Gastroesophageal sphincter (tissue), 4 donors: ENCODE results near the gene TTC3. TPM values are rescaled to one million over a fixed set of nuclear protein-coding genes. Genes with fewer than 3 reads are reported as not detected.

Experiments used
- ATAC-seq: fragments of 150-250 bp; one replicate; pipeline ENCODE4 v1.9.1; 2016; ENCODE audit warnings: mild to moderate bottlenecking, moderate library complexity
- H3K27ac ChIP-seq, 4 donors: fragments of 200-600 bp; sonication (generic) in 3 of 4; 1 replicate in 3 of 4; 2 replicates in 1 of 4; pipeline ENCODE4 v1.5.1; 2016 to 2019
- H3K27me3 ChIP-seq: fragments of 200-600 bp; sonication (generic); one replicate; pipeline ENCODE4 v1.5.1; 2019
- H3K36me3 ChIP-seq, 2 donors: fragments of 200-600 bp; sonication (generic); one replicate each; pipeline ENCODE4 v1.5.1; 2019; ENCODE audit warnings: control low read depth in 1 of 2
- H3K4me1 ChIP-seq, 3 donors: fragments of 200-600 bp; sonication (generic); 1 replicate in 2 of 3; 2 replicates in 1 of 3; pipeline ENCODE4 v1.5.1; 2016 to 2019; ENCODE audit warnings: control low read depth in 2 of 3
- H3K4me3 ChIP-seq, 2 donors: fragments of 200-600 bp; sonication (generic); one replicate each; pipeline ENCODE4 v1.5.1; 2019; ENCODE audit warnings: mild to moderate bottlenecking in 1 of 2, moderate library complexity in 1 of 2
- H3K9me3 ChIP-seq, 3 donors: fragments of 200-600 bp; sonication (generic); one replicate each; pipeline ENCODE4 v1.5.1; 2017 to 2019; ENCODE audit warnings: control low read depth in 2 of 3
- CTCF ChIP-seq, 4 experiments: fragments of 200-600 bp in 2 of 4; fragments of 450-650 bp in 2 of 4; sonication (generic) in 1 of 4; IDR thresholded peaks; one replicate each; pipeline ENCODE4 v1.5.1; 2017 to 2019; ENCODE audit warnings: antibody characterized with exemption in 4 of 4, mild to moderate bottlenecking in 2 of 4, moderate library complexity in 2 of 4
- EP300 ChIP-seq: sonication (generic); formaldehyde crosslinking; IDR thresholded peaks from one replicate; pipeline ENCODE4 v1.6.1; 2017; ENCODE audit warnings: antibody characterized with exemption, mild to moderate bottlenecking
- POLR2A ChIP-seq, 2 donors: fragments of 450-650 bp; IDR thresholded peaks; one replicate each; pipeline ENCODE4 v1.6.1; 2017; ENCODE audit warnings: antibody characterized with exemption in 2 of 2, mild to moderate bottlenecking in 2 of 2, moderate library complexity in 1 of 2
- POLR2AphosphoS5 ChIP-seq: sonication (generic); formaldehyde crosslinking; IDR thresholded peaks from one replicate; pipeline ENCODE4 v1.6.1; 2017; ENCODE audit warnings: antibody characterized with exemption
- WGBS, 2 donors: methylation state at CpG; one replicate each; pipeline ENCODE4 v1.1.5; 2018; ENCODE audit warnings: low coverage in 1 of 2; 5-methylcytosine and 5-hydroxymethylcytosine counted together
- total RNA-seq, 4 donors: library from RNA; depleted of rRNA; stranded (reverse); fragments of >200 nt; gene quantifications; one replicate each; pipeline ENCODE4 v1.1.0, GENCODE V29; 2016

The TTC3 gene
- total RNA-seq, 4 donors from 2014 or later: 85.1 to 157 (median 127) TPM

GRCh38 chr21:37159053-37159776 lies 86.2 kb downstream of the TTC3 start:
- no peak for TF ChIP-seq POLR2A (IDR thresholded peaks at IDR 0.05)
- TF ChIP-seq POLR2AphosphoS5: peak; percentile 11
- TF ChIP-seq EP300: no peak
- H3K36me3 ChIP-seq: peaks cover 0 to 63% of the 10 kb centered on the region in 2 donors
- no peak for ATAC-seq
- peaks cover 0 to 30% (median 0%) of the 10 kb centered on the region in 3 donors for H3K4me1 ChIP-seq
- H3K9me3 ChIP-seq: no peaks in the 10 kb centered on the region
- WGBS, 2 donors: 53 to 62% methylated on average over 8 of the region's 8 CpGs
- H3K27ac ChIP-seq: peak overlapping the region in 2 of 4 donors; percentile 15 to 50
- no peaks in the 10 kb centered on the region for H3K27me3 ChIP-seq
- no peak overlapping the region for H3K4me3 ChIP-seq

GRCh38 chr21:37159949-37160348 lies 86.9 kb downstream of the TTC3 start:
- Histone ChIP-seq H3K27ac (peak overlapping the region in 2 of 4 donors; percentile 15 to 50), H3K4me1 (peaks cover 0 to 27% (median 0%) of the 10 kb centered on the region in 3 donors), H3K36me3 (peaks cover 0 to 62% of the 10 kb centered on the region in 2 donors), H3K4me3 (no peak overlapping the region), H3K27me3 (no peaks in the 10 kb centered on the region), H3K9me3 (no peaks in the 10 kb centered on the region)
- TF ChIP-seq POLR2A (IDR thresholded peaks at IDR 0.05): no peak
- TF ChIP-seq EP300: no peak
- no peak for TF ChIP-seq CTCF (IDR thresholded peaks at IDR 0.05)
- no peak for TF ChIP-seq POLR2AphosphoS5
- WGBS, 2 donors: 50 to 60% methylated on average over 1 of the region's 1 CpG
- no peak for ATAC-seq

- Histone ChIP-seq H3K9me3 (no peaks in the 10 kb centered on the region), H3K27me3 (no peaks in the 10 kb centered on the region), H3K4me1 (peaks cover 0 to 6% (median 0%) of the 10 kb centered on the region in 3 donors), H3K27ac (no peak overlapping the region), H3K4me3 (no peak overlapping the region), H3K36me3 (peaks cover 0 to 75% of the 10 kb centered on the region in 2 donors)
- TF ChIP-seq POLR2A (IDR thresholded peaks at IDR 0.05) (no peak), POLR2AphosphoS5 (no peak), EP300 (no peak), CTCF (IDR thresholded peaks at IDR 0.05) (no peak)
- ATAC-seq: no peak
These were observed 91.7 kb downstream of the TTC3 start for GRCh38 chr21:37164742-37165141.

- peaks cover 0 to 75% of the 10 kb centered on the region in 2 donors for H3K36me3 ChIP-seq
- 44 to 85% methylated on average over 2 to 3 of the region's 4 CpGs for WGBS, 2 donors
- H3K4me3 ChIP-seq: no peak overlapping the region
- H3K27me3 ChIP-seq: no peaks in the 10 kb centered on the region
- H3K27ac ChIP-seq: no peak overlapping the region
- no peak for ATAC-seq
- no peak for TF ChIP-seq POLR2AphosphoS5
- TF ChIP-seq POLR2A (IDR thresholded peaks at IDR 0.05): no peak
- no peak for TF ChIP-seq CTCF (IDR thresholded peaks at IDR 0.05)
- TF ChIP-seq EP300: no peak
- H3K4me1 ChIP-seq: no peaks in the 10 kb centered on the region
- H3K9me3 ChIP-seq: no peaks in the 10 kb centered on the region
These were observed 92.5 kb downstream of the TTC3 start for GRCh38 chr21:37165586-37165985.

- Histone ChIP-seq H3K4me3 (no peak overlapping the region), H3K4me1 (peaks cover 2 to 9% (median 3%) of the 10 kb centered on the region in 3 donors), H3K9me3 (no peaks in the 10 kb centered on the region), H3K36me3 (peaks cover 0 to 69% of the 10 kb centered on the region in 2 donors), H3K27me3 (no peaks in the 10 kb centered on the region), H3K27ac (no peak overlapping the region)
- TF ChIP-seq POLR2A (IDR thresholded peaks at IDR 0.05) (no peak), CTCF (IDR thresholded peaks at IDR 0.05) (peak in 1 of 4 experiments; percentile 37)
- WGBS, 2 donors: 17 to 33% methylated on average over 1 to 3 of the region's 3 CpGs
- no peak for ATAC-seq
These were observed 93.7 kb downstream of the TTC3 start for GRCh38 chr21:37166733-37167132.
